Right atrium auricular region (tissue), 2 donors: ENCODE results near the gene NRCAM. TPM values are rescaled to one million over a fixed set of nuclear protein-coding genes. Genes with fewer than 3 reads are reported as not detected.

Experiments
- DNase-seq: peaks from one replicate; pipeline ENCODE4 v3.0.0-alpha.2; 2019; ENCODE audit warnings: low spot score
- H3K27ac ChIP-seq, 2 donors: fragments of 200-600 bp; sonication (generic); 1 replicate in 1 of 2; 2 replicates in 1 of 2; pipeline ENCODE4 v1.5.1; 2016 to 2019
- H3K27me3 ChIP-seq, 2 donors: fragments of 200-600 bp; sonication (generic); one replicate each; pipeline versions ENCODE4 v1.5.1 to v1.6.0; 2017 to 2019
- H3K36me3 ChIP-seq: fragments of 200-600 bp; sonication (generic); one replicate; pipeline ENCODE4 v1.5.1; 2016
- H3K4me1 ChIP-seq, 2 donors: fragments of 200-600 bp; sonication (generic); one replicate each; pipeline versions ENCODE4 v1.5.1 to v1.6.0; 2017 to 2019
- H3K4me3 ChIP-seq, 2 donors: fragments of 200-600 bp; sonication (generic); 1 replicate in 1 of 2; 2 replicates in 1 of 2; pipeline ENCODE4 v1.5.1; 2017 to 2019; ENCODE audit warnings: mild to moderate bottlenecking in 1 of 2, moderate library complexity in 1 of 2
- H3K9me3 ChIP-seq, 2 donors: fragments of 200-600 bp; sonication (generic); one replicate each; pipeline ENCODE4 v1.5.1; 2019
- CTCF ChIP-seq, 2 donors: fragments of 200-600 bp; sonication (generic); IDR thresholded peaks; one replicate each; pipeline ENCODE4 v1.5.1; 2019; ENCODE audit warnings: antibody characterized with exemption in 2 of 2
- total RNA-seq, 2 donors: library from RNA; depleted of rRNA; stranded (reverse); fragments of >200 nt; gene quantifications; one replicate each; pipeline ENCODE4 v1.1.0, GENCODE V29; 2016

The NRCAM gene
- total RNA-seq, 2 donors from 2014 or later: 0.63 to 0.93 TPM

- Histone ChIP-seq H3K27ac (no peak overlapping the region), H3K4me3 (no peak overlapping the region), H3K9me3 (no peaks in the 10 kb centered on the region), H3K4me1 (no peaks in the 10 kb centered on the region), H3K27me3 (no peaks in the 10 kb centered on the region), H3K36me3 (no peaks in the 10 kb centered on the region)
- DNase-seq: no peak
- no peak for TF ChIP-seq CTCF (IDR thresholded peaks at IDR 0.05)
Observed at GRCh38 chr7:108430664-108431063, 25.6 kb downstream of the NRCAM start.

- no peaks in the 10 kb centered on the region for H3K27me3 ChIP-seq
- no peak for DNase-seq
- H3K4me1 ChIP-seq: no peaks in the 10 kb centered on the region
- no peak for TF ChIP-seq CTCF (IDR thresholded peaks at IDR 0.05)
- no peaks in the 10 kb centered on the region for H3K36me3 ChIP-seq
- H3K9me3 ChIP-seq: no peaks in the 10 kb centered on the region
- H3K27ac ChIP-seq: no peak overlapping the region
- H3K4me3 ChIP-seq: no peak overlapping the region
Observed at GRCh38 chr7:108427766-108428165, 28.5 kb downstream of the NRCAM start.

GRCh38 chr7:108425714-108426275 lies 30.4 kb downstream of the NRCAM start:
- Histone ChIP-seq H3K36me3 (no peaks in the 10 kb centered on the region), H3K4me3 (no peak overlapping the region), H3K9me3 (no peaks in the 10 kb centered on the region), H3K27ac (no peak overlapping the region), H3K4me1 (no peaks in the 10 kb centered on the region), H3K27me3 (no peaks in the 10 kb centered on the region)
- no peak for DNase-seq
- TF ChIP-seq CTCF (IDR thresholded peaks at IDR 0.05): no peak

GRCh38 chr7:108424013-108424412 lies 32.2 kb downstream of the NRCAM start:
- TF ChIP-seq CTCF (IDR thresholded peaks at IDR 0.05): no peak
- no peak for DNase-seq
- Histone ChIP-seq H3K27me3 (no peaks in the 10 kb centered on the region), H3K4me1 (no peaks in the 10 kb centered on the region), H3K4me3 (no peak overlapping the region), H3K36me3 (no peaks in the 10 kb centered on the region), H3K27ac (no peak overlapping the region), H3K9me3 (no peaks in the 10 kb centered on the region)

GRCh38 chr7:108423089-108423989 lies 32.9 kb downstream of the NRCAM start:
- Histone ChIP-seq H3K27me3 (no peaks in the 10 kb centered on the region), H3K36me3 (no peaks in the 10 kb centered on the region), H3K9me3 (no peaks in the 10 kb centered on the region), H3K4me1 (no peaks in the 10 kb centered on the region), H3K27ac (no peak overlapping the region), H3K4me3 (no peak overlapping the region)
- no peak for DNase-seq
- no peak for TF ChIP-seq CTCF (IDR thresholded peaks at IDR 0.05)
